Measurements from ENCODE around the gene ZNF681.
A peak's percentile ranks its signal among the peaks of the same experiment; 100 is the strongest.
"Not testable (repeated sequence)": the region's sequence is repeated elsewhere in the genome, so short reads cannot be mapped to it uniquely, and the experiment has no call there.

The ZNF681 gene

GRCh38 chr19:23716792-23717191 is 41.9 kb downstream of the ZNF681 start:
- Histone ChIP-seq H3K27ac (no peak overlapping the region), H3K4me3 (no peak overlapping the region)

- Histone ChIP-seq H3K4me3 (no peak overlapping the region), H3K27ac (no peak overlapping the region)
Observed at GRCh38 chr19:23709347-23709746, 49.3 kb downstream of the ZNF681 start.

- H3K27ac ChIP-seq, result no peak overlapping the region
- H3K4me3 ChIP-seq, result no peak overlapping the region
Observed at GRCh38 chr19:23706657-23707056, 52.0 kb downstream of the ZNF681 start.

- H3K27ac ChIP-seq, result peak overlapping the region in 10 of 21 experiments; percentile 3 to 83 (median 26)
- H3K4me3 ChIP-seq, result peak overlapping the region in 1 of 7 experiments; percentile 7
Observed at GRCh38 chr19:23699521-23699860, 59.2 kb downstream of the ZNF681 start.

- Histone ChIP-seq H3K27ac (peak overlapping the region in 7 of 21 experiments; percentile 12 to 83 (median 29)), H3K4me3 (peak overlapping the region in 1 of 7 experiments; percentile 7)
Observed at GRCh38 chr19:23698711-23699520, 59.8 kb downstream of the ZNF681 start.

GRCh38 chr19:23692937-23693336 is 65.8 kb downstream of the ZNF681 start:
- H3K27ac ChIP-seq, H3K4me3 ChIP-seq: not testable (repeated sequence)

All from skin epidermis (tissue), 12 donors.